Measurements from ENCODE around the gene ADAM33. TPM values are rescaled to one million over a fixed set of nuclear protein-coding genes. Genes with fewer than 3 reads are reported as not detected.

The ADAM33 gene
- total RNA-seq, 1 donor from 2014 or later: 11.0 TPM

DNA sequence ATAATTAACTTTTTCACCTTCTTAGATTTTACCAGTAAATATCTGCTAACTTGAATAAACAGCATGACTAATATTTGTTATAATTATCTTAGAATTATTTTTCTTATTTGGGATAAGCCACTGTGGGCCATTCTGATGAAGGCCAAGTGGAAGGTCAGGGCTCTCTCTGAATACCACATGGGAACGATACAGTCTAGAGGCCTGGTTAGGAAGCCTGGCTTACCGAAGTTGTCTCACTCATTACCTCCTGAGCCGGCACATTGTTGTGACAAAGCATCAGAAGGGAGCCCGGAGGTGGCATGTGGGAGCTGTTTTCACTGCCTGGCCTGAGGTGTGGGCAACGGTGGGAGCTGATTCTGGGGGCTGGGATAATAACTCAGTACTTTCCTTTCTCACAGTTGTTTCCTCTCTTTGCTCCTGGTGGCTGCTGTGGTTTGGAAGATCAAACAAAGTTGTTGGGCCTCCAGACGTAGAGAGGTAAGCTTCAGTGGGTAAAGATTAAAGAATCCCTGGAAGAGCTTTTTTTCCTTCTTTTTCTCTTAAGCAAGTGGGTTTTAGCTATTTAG lies 47.8 kb downstream of the ADAM33 start:
- H3K9me3 ChIP-seq: no peaks in the 10 kb centered on the region
- TF ChIP-seq, protein P1, sequence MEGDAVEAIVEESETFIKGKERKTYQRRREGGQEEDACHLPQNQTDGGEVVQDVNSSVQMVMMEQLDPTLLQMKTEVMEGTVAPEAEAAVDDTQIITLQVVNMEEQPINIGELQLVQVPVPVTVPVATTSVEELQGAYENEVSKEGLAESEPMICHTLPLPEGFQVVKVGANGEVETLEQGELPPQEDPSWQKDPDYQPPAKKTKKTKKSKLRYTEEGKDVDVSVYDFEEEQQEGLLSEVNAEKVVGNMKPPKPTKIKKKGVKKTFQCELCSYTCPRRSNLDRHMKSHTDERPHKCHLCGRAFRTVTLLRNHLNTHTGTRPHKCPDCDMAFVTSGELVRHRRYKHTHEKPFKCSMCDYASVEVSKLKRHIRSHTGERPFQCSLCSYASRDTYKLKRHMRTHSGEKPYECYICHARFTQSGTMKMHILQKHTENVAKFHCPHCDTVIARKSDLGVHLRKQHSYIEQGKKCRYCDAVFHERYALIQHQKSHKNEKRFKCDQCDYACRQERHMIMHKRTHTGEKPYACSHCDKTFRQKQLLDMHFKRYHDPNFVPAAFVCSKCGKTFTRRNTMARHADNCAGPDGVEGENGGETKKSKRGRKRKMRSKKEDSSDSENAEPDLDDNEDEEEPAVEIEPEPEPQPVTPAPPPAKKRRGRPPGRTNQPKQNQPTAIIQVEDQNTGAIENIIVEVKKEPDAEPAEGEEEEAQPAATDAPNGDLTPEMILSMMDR (IDR thresholded peaks at IDR 0.05): no peak
- ATAC-seq (no peak), DNase-seq (no peak)
- peaks cover 21% of the 10 kb centered on the region for H3K36me3 ChIP-seq
- H3K4me1 ChIP-seq: no peaks in the 10 kb centered on the region
- H3K4me3 ChIP-seq: no peak overlapping the region
- intact Hi-C loops (cut with DNase I): no loop called here
- no peak overlapping the region for H3K27ac ChIP-seq
- H3K27me3 ChIP-seq: no peaks in the 10 kb centered on the region

DNA sequence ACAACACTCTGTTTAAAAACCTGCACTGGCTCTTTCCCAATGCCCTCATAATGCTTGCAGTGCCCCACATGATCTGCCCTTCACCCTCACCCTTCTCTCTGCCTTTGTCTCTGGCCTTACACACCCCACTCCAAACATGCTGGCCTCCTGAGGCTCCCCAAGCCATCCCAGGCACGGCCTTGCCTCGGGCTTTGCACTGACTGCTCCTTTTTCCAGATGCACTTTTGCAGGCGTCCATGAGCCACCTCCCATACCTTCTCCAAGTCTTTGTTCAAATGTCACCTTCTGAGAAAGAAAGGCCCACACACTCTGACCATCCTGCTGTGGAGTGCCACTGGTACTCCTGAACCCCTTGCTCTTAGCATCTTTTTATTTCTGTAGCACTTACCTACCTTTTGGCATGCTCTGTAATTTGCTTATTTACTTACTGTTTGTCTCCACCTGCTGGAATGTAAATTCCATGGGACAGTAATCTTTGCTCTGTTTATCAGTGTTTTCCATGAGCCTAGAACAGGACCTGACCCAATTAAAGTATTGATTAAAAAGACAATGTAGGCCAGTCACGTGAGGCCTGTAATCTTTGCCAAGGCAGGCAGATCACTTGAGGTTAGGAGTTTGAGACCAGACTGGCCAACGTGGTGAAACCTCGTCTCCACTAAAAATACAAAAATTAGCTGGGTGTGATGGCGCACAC lies 49.4 kb downstream of the ADAM33 start:
- H3K9me3 ChIP-seq: no peaks in the 10 kb centered on the region
- intact Hi-C loops (cut with DNase I): no loop called here
- TF ChIP-seq, protein P1 (IDR thresholded peaks at IDR 0.05): no peak
- peaks cover 19% of the 10 kb centered on the region for H3K36me3 ChIP-seq
- H3K27me3 ChIP-seq: no peaks in the 10 kb centered on the region
- no peak overlapping the region for H3K27ac ChIP-seq
- H3K4me1 ChIP-seq: no peaks in the 10 kb centered on the region
- no peak for ATAC-seq
- DNase-seq: no peak
- H3K4me3 ChIP-seq: no peak overlapping the region

DNA sequence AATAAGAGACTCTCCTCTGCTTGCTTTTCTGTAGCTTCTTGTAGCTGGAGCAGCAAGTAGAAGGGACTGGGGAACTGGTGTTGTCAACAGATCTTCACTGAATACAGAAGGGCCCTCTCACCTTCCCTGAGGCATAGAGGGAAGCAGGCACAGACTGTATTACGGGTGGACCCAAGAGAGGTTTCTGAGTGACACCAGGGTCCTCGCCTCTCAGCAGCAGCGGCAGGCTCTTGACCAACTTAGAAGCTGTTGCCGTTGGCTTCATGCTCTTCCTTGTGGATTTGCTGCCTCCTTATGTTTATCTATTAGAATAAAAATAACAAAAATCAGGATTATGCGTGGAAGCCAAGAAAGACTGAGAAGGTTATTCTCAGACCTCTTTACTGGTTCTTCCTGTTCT lies 50.3 kb downstream of the ADAM33 start:
- Histone ChIP-seq H3K9me3 (no peaks in the 10 kb centered on the region), H3K4me1 (no peaks in the 10 kb centered on the region), H3K36me3 (peaks cover 19% of the 10 kb centered on the region), H3K4me3 (no peak overlapping the region), H3K27ac (no peak overlapping the region), H3K27me3 (no peaks in the 10 kb centered on the region)
- TF ChIP-seq, protein P1 (IDR thresholded peaks at IDR 0.05): no peak
- intact Hi-C loops (cut with DNase I): no loop called here
- DNase-seq (no peak), ATAC-seq (no peak)

DNA sequence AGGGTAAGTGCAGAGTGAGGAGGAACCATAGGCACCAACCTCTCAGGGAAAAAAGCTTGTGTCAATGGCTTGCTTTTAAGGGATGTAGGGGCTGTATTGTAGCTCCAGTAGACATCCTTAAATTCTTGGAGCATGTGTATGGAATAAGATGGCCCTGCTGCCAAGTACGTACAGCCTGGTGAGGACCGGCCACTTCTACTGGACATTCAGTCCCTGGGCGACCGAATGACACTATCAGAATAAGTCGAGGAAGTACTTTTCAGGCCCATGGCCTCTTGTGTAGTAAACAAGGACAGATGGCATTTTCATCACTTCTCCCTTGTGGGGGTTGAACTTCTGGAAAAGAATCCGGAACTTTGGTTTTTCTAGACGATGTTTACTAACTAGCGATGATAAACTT lies 51.4 kb downstream of the ADAM33 start:
- no peaks in the 10 kb centered on the region for H3K9me3 ChIP-seq
- H3K36me3 ChIP-seq: peaks cover 11% of the 10 kb centered on the region
- ATAC-seq (no peak), DNase-seq (no peak)
- H3K27me3 ChIP-seq: no peaks in the 10 kb centered on the region
- intact Hi-C loops (cut with DNase I): no loop called here
- H3K27ac ChIP-seq: no peak overlapping the region
- H3K4me3 ChIP-seq: no peak overlapping the region
- TF ChIP-seq, protein P1 (IDR thresholded peaks at IDR 0.05): no peak
- H3K4me1 ChIP-seq: no peaks in the 10 kb centered on the region

DNA sequence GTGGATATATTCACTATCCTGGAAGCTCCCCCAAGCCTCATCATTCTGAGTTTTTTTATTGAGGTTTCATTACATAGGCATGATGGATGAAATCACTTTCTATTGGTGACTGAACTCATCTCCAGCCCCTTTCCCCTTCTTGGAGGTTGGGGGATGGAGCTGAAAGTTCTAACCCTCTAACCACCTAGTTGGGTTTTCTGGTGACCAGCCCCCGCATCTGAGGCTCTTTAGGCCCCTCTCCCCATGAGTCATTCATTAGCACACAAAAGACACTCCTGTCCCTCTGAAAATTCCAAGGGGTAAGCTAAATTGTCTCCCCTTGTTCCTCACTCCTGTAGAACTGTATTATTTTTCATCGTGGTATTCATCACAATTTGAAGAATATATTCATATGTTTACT lies 51.9 kb downstream of the ADAM33 start:
- H3K27me3 ChIP-seq: no peaks in the 10 kb centered on the region
- ATAC-seq (no peak), DNase-seq (no peak)
- peaks cover 7% of the 10 kb centered on the region for H3K36me3 ChIP-seq
- no peak overlapping the region for H3K4me3 ChIP-seq
- no peak overlapping the region for H3K27ac ChIP-seq
- no peaks in the 10 kb centered on the region for H3K4me1 ChIP-seq
- TF ChIP-seq, protein P1 (IDR thresholded peaks at IDR 0.05): no peak
- intact Hi-C loops (cut with DNase I): no loop called here
- no peaks in the 10 kb centered on the region for H3K9me3 ChIP-seq

Measured in upper lobe of right lung (tissue), 1 donor.